Measurements from ENCODE around the gene DNAJB13.

DNA sequence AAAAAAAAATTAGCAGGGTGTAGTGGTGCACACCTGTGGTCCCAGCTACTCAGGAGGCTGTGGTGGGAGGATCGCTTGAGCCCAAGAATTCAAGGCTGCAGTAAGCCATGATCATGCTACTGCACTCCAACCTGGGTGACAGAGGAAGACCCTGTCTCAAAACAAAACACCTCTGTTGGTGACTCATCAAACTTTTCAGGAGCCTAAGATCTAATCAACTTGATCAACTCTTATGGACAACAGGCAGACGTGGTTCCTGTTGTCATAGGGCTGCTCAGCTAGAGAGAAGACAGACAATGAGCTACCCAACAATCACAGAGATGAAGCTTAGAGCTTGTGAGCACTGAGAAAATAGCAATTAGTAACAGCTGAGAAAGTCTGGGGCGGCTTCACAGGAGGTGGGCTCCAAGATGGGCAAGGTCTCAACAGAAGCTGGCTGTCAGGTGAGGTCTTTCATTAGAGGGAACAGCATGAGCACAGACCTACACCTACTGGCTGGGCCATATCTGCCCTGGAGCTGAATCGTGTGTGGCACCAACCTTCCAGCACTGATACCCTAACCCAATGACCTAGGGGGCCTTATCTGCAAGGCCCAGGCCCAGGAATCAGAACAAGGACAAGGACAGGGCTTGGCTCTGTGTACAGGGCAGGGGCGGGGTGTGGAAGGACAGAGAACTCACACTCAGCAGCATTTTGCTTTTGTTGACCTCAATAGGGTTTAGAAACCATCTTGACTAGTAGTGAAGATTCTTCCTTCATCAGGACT, 65.3 kb downstream of the DNAJB13 start:
- TF ChIP-seq, protein P1, sequence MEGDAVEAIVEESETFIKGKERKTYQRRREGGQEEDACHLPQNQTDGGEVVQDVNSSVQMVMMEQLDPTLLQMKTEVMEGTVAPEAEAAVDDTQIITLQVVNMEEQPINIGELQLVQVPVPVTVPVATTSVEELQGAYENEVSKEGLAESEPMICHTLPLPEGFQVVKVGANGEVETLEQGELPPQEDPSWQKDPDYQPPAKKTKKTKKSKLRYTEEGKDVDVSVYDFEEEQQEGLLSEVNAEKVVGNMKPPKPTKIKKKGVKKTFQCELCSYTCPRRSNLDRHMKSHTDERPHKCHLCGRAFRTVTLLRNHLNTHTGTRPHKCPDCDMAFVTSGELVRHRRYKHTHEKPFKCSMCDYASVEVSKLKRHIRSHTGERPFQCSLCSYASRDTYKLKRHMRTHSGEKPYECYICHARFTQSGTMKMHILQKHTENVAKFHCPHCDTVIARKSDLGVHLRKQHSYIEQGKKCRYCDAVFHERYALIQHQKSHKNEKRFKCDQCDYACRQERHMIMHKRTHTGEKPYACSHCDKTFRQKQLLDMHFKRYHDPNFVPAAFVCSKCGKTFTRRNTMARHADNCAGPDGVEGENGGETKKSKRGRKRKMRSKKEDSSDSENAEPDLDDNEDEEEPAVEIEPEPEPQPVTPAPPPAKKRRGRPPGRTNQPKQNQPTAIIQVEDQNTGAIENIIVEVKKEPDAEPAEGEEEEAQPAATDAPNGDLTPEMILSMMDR (IDR thresholded peaks at IDR 0.05) = no peak
- TF ChIP-seq POLR2A (IDR thresholded peaks at IDR 0.05) = no peak

Measured in lower leg skin (tissue), 3 donors.